HG03139 (cell line): ENCODE data around the gene PLEKHO1.
"Not testable (repeated sequence)": the region's sequence is repeated elsewhere in the genome, so short reads cannot be mapped to it uniquely, and the experiment has no call there.

Experiments
- ATAC-seq: cut with Tn5 transposase; IDR thresholded peaks from one replicate; pipeline ENCODE4 v1.9.1; 2021; ENCODE audit not compliant: unreplicated experiment

Gene PLEKHO1, protein sequence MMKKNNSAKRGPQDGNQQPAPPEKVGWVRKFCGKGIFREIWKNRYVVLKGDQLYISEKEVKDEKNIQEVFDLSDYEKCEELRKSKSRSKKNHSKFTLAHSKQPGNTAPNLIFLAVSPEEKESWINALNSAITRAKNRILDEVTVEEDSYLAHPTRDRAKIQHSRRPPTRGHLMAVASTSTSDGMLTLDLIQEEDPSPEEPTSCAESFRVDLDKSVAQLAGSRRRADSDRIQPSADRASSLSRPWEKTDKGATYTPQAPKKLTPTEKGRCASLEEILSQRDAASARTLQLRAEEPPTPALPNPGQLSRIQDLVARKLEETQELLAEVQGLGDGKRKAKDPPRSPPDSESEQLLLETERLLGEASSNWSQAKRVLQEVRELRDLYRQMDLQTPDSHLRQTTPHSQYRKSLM

GRCh38 chr1:150149271-150150132, at the start of gene PLEKHO1:
PLEKHO1 (plus strand) TSS chr1:150149916; CDS start chr1:150150258, 342 bp downstream.
- no peak for ATAC-seq

- no peak for ATAC-seq
Observed at GRCh38 chr1:150102986-150103385, 46.7 kb upstream of the PLEKHO1 start.

GRCh38 chr1:150106341-150106740, 43.4 kb upstream of the PLEKHO1 start:
- ATAC-seq: no peak

DNA sequence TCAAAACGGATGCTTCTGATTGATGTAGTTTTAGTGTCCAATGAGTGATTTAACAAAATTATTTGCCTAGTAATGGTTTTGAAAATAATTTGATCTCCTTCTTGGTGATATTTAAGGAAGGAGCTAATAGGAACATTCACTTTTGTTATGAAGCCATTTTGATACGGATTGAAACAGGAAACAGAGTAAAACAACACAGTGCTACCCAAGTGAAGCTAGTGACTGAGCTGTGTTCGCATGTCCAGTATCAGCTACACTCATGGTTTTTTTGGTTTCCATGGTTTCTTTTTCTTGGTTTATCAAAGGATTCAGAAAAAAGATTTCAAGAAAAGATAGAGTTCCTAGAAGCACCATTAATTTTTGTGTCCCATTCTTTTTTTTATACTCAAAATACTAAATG, 40.1 kb upstream of the PLEKHO1 start:
- ATAC-seq: no peak

DNA sequence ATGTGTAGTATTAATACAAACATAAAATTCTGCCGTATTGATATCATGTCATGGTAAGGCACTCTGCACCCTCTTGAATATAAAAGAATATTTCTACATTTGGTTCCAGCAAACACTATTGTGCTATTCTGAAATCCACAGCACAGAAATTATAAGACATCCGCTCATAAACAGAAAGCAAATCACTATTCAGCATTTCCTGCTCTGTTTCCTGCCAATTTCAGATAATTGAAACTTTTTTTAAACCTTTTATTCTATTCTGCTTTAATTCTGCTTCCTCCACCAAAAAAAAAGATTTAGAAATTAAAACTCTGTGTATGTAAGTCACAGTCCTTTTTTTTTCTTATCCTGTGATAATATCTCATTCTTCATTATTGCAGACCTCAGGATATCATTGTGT, 39.6 kb upstream of the PLEKHO1 start:
- no peak for ATAC-seq

GRCh38 chr1:150111670-150112069, 38.0 kb upstream of the PLEKHO1 start:
- no peak for ATAC-seq

DNA sequence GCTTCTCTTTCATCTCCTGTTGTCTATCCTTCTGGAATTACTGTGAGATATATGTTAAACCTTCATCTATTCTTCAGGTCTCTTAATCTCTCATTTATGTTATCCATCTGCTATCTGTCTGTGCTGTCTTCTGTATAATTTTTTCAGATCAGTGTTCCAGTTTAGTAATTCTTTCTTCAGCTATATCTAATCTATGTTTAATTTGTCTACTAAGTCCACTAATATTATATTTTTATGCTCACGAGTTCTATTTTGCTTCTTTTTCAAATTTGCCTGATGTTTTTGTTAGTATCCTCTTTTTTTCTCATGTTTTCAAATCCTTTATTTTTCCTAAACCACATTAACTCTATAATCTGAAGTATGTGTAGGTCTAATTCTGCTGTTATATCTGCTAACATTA, 34.6 kb upstream of the PLEKHO1 start:
- ATAC-seq: no peak

DNA sequence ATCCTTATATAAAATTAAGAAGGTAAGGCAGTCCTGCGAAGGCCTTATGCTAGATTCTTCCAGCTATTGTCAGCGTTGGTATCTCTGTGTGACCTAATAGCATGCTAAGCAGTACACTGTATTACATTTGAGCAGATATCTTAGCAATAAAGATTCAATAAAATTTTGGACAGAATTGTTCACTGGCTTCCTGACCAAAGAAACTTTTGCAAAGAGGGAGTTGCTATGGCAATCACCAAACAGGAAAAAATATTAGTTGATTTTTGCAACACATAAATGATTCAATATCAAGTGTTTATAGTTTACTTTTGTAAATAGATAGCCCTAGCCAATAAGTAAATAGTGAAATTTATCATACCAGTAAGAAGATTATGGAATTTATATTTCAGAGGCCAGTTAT, 31.0 kb upstream of the PLEKHO1 start:
- no peak for ATAC-seq

DNA sequence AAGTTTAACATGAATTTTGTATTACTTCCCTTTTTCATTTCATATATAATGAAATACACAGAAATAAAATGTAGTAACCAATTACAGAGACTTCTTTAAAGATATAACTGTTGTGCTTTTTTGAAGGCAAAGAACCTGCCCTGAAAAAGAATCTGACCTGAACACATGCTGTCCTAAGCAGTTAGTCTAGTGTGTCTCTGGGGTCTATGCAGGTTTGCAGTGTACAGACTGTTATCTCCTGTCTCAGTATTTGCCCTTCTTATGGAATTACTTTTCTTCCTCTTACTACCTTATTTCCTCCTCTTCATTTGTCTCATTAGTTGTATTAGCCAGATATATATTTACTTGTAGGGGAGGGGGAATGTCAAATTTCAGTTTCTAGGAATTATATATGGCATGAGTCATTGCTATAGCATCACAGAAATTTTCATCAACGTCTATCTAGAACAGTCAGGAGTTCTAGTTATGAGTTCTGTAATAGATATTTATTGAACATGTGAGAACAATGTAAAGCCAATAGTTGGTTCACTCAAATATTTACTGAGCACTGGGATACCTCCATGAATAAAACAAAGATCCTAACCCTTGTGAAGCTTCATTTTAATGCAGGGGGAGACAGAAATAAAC, 28.4 kb upstream of the PLEKHO1 start:
- no peak for ATAC-seq

- ATAC-seq: no peak
Observed at GRCh38 chr1:150126811-150127210, 22.9 kb upstream of the PLEKHO1 start.

- ATAC-seq: no peak
Observed at GRCh38 chr1:150127464-150127863, 22.3 kb upstream of the PLEKHO1 start.

DNA sequence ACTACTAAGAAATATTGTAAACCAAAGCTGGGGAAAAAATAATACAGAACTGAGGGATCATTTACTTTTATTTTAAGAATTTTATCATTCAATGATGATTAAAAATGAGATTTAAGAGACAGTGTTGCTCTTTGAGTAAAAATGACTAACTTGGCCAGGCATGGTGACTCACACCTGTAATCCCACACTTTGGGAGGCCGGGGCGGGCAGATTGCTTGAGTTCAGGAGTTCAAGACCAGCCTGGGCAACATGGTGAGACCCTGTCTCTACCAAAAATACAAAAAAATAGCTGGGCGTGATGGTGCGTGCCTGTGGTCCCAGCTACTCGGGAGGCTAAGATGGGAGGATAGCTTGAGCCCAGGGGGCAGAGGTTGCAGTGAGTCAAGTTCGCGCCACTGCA, 21.8 kb upstream of the PLEKHO1 start:
- no peak for ATAC-seq

- no peak for ATAC-seq
Observed at GRCh38 chr1:150132372-150132771, 17.3 kb upstream of the PLEKHO1 start.

DNA sequence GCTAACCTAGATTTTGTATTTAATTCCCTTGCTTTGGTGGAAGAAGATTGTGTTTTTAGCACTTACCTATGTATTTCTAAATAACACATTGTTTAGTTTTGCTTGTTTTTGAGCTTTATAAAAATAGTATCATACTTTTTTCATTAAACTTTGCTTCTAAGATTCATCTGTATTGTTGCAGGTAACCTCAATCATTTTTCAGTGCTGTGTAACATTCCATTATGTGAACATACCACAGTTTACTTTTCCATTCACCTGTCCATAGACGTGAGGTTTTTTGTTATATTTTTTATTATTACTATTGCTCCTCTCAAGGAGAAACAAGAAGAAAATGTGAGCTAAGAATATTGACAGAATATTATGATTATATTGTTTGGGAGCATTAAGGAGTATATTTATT, 15.2 kb upstream of the PLEKHO1 start:
- no peak for ATAC-seq

DNA sequence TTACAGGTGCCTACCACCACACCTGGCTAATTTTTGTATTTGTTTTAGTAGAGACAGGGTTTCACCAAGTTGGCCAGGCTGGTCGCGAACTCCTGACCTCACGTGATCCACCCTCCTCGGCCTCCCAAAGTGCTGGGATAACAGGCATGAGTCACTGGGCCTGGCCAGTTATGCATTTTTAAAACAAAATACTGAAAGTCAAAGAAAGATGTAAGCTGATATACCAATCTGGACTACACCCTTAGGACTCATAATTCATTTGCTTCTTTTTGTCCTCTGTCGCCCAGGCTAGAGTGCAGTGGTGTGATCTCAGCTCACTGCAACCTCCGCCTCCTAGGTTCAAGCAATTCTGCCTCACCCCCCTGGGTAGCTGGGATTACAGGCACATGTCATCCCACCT, 14.3 kb upstream of the PLEKHO1 start:
- not testable (repeated sequence) for ATAC-seq

- ATAC-seq: no peak
Observed at GRCh38 chr1:150138044-150138443, 11.7 kb upstream of the PLEKHO1 start.

- no peak for ATAC-seq
Observed at GRCh38 chr1:150141452-150141851, 8.3 kb upstream of the PLEKHO1 start.

DNA sequence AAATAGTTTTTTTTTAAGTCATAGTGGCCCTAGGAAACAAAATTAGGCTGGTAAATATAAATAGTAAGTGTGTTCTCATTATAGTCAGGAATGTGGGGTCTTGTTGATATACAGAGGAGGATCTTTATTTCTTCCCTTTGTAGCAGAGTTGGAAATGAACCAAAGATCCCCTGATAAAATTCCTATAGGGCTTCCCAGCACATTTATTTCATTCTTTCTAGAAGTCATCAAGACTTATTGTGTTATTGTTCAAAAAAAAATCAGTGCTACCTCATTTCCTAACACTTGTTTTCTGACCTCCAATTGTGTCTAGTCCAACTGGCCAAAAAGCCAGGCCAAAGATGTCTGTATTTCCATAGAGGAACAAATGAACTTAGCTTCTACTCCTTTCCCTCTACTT, 7.6 kb upstream of the PLEKHO1 start:
- no peak for ATAC-seq

DNA sequence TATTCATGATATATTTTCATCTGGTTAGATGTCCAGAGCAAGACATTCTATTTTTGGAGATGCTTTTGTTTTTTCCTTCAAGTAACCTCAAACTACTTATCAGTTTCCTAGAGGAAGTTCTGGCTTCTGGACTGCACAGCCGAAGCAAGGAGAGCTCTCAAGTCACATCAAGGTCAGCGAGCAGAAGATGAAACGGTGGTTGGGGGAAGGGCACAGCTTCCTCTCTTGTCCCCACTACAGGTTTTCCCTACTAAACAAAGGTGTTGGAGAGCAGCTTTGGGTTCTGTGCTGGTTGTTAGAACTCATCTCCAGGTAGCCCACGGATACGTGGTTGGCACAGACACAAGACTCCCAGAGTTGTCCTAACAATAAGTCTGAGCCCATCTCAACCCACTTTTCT, 5.1 kb upstream of the PLEKHO1 start:
- ATAC-seq: no peak

DNA sequence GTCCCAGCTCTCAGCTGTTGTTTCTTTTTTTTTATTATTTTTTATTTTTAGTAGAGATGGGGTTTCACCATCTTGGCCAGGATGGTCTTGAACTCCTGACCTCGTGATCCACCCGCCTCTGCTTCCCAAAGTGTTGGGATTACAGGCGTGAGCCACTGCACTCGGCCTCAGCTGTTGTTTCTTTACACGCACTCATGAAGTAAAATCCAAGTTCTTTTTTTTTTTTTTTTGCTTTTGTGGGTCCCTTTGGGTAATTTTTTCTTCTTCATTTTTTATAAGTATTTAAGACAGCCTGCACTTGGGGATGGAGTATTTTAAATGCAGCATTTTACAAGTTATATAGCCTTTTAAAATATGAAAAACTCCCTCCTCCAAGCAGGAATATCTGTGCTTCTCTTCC, 3.7 kb upstream of the PLEKHO1 start:
- ATAC-seq: not testable (repeated sequence)

DNA sequence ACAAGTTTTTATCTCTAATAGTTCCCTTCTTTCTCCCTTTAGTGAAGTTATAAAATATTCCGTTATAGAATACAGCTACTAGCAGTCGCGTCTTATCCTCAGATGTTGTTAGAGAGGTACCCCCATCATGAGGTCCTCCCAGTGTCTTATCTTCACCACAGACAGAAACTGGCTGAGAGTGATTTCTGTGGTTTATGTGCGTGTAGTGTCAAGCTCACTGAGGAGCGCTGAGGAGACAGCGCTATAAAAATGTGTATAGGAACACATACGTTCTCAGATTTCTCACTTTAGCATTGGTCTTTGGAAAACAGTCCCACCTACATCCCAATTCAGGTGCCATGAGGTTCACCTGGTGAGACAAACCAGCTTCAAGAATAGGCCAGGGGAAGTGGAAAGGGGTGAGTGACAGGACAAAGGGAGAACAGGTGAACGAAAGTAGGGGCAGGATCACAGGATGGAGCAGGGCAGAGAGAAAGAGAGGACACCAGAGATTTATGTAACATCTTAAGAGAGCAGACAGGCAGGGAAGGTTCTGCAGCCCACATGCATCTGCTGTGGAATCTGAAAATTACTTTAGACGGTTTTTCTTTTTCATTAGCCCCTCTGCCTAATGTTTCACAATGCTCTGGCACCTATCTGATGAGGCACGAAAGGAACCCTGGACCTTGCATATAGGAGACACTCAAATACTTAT, 2.7 kb upstream of the PLEKHO1 start:
- no peak for ATAC-seq
